CD4-positive, alpha-beta T cell (primary cell): ENCODE data around the gene LGI4. TPM values are rescaled to one million over a fixed set of nuclear protein-coding genes. Genes with fewer than 3 reads are reported as not detected.

Experiments
- ATAC-seq: fragments of 200-7000 bp; cut with Tn5 transposase; one replicate; pipeline ENCODE4 v1.10.0; 2022; ENCODE audit warnings: mild to moderate bottlenecking; ENCODE audit not compliant: poor library complexity
- CTCF ChIA-PET: fragments of 350-600 bp; sonication (Branson Sonifier 250); formaldehyde crosslinking; loops from one replicate; lab custom pipeline; 2021; ENCODE audit warnings: antibody characterized with exemption, inconsistent platforms; lab: Charles Lee
- POLR2A ChIA-PET: fragments of 350-600 bp; sonication (Branson Sonifier 250); formaldehyde crosslinking; loops from one replicate; lab custom pipeline; 2021; ENCODE audit warnings: antibody characterized with exemption, inconsistent platforms; lab: Charles Lee
- DNase-seq, 14 experiments: peaks; one replicate each; pipeline ENCODE4 v3.0.0-alpha.2; 2013 to 2020; ENCODE audit warnings: mixed read lengths in 2 of 14
- H3K27ac ChIP-seq, 2 donors: one replicate each; pipeline versions ENCODE4 v1.5.1 to v1.7.0; 2013; ENCODE audit warnings: low read length in 2 of 2, low read depth in 1 of 2, mild to moderate bottlenecking in 1 of 2
- H3K27me3 ChIP-seq, 2 experiments: 1 replicate in 1 of 2; 2 replicates in 1 of 2; pipeline versions ENCODE4 v1.6.1 to v1.7.0; 2013; ENCODE audit warnings: low read length in 2 of 2, control low read depth in 1 of 2, mild to moderate bottlenecking in 1 of 2, moderate library complexity in 1 of 2; ENCODE audit not compliant: insufficient read depth in 2 of 2, control insufficient read depth in 1 of 2
- H3K36me3 ChIP-seq: one replicate; pipeline ENCODE4 v1.6.1; 2013; ENCODE audit warnings: low read length, control low read depth; ENCODE audit not compliant: insufficient read depth
- H3K4me1 ChIP-seq: one replicate; pipeline ENCODE4 v1.6.1; 2013; ENCODE audit warnings: low read length, control low read depth; ENCODE audit not compliant: insufficient read depth
- H3K4me3 ChIP-seq: one replicate; pipeline ENCODE4 v1.5.1; 2013; ENCODE audit warnings: mild to moderate bottlenecking, low read length, moderate library complexity
- H3K9me3 ChIP-seq, 2 experiments: 1 replicate in 1 of 2; 2 replicates in 1 of 2; pipeline versions ENCODE4 v1.6.1 to v1.7.0; 2013; ENCODE audit warnings: low read length in 2 of 2, mild to moderate bottlenecking in 2 of 2, control low read depth in 1 of 2, moderate library complexity in 1 of 2; ENCODE audit not compliant: control insufficient read depth in 1 of 2, insufficient read depth in 1 of 2
- H3K27ac Mint-ChIP-seq: one replicate; pipeline ENCODE4 v1.8.0; 2020; ENCODE audit warnings: mixed read lengths
- H3K27me3 Mint-ChIP-seq: one replicate; pipeline ENCODE4 v1.8.0; 2021; ENCODE audit warnings: mixed read lengths
- H3K36me3 Mint-ChIP-seq: one replicate; pipeline ENCODE4 v1.8.0; 2021; ENCODE audit warnings: low read depth, mixed read lengths
- H3K4me1 Mint-ChIP-seq: one replicate; pipeline ENCODE4 v1.8.0; 2021; ENCODE audit warnings: low read depth, mixed read lengths
- H3K4me3 Mint-ChIP-seq: one replicate; pipeline ENCODE4 v1.8.0; 2020; ENCODE audit warnings: mild to moderate bottlenecking, mixed read lengths
- H3K9me3 Mint-ChIP-seq: one replicate; pipeline ENCODE4 v1.8.0; 2020; ENCODE audit warnings: mixed read lengths
- intact Hi-C, 2 experiments: fragments of 100-400 bp; cut with DNase I in 1 of 2; cut with micrococcal nuclease in 1 of 2; formaldehyde crosslinking; loops; one replicate each; pipeline versions ENCODE4 v1.15.1 to v1.9.0; 2023 to 2025; cut with DNase I, micrococcal nuclease
- total RNA-seq, 174 experiments: library from RNA in 2 of 174; stranded (reverse) in 2 of 174; gene quantifications; one replicate each; pipeline ENCODE4 v1.2.3 and lab custom pipeline; 2021 to 2026
- TF ChIP-seq, protein P1 (sequence below): fragments of 200-600 bp; IDR thresholded peaks from one replicate; pipeline ENCODE4 v1.8.0; 2022; ENCODE audit warnings: antibody characterized with exemption, mild to moderate bottlenecking

Gene LGI4
- total RNA-seq, 2 experiments from 2014 or later = 0.69 to 0.70 TPM

- Mint-ChIP-seq H3K36me3 (no peaks in the 10 kb centered on the region), H3K9me3 (no peaks in the 10 kb centered on the region), H3K27ac (no peak overlapping the region), H3K4me1 (peaks cover 13% of the 10 kb centered on the region), H3K27me3 (no peaks in the 10 kb centered on the region), H3K4me3 (peak overlapping the region; percentile 75)
- Histone ChIP-seq H3K27ac (no peak overlapping the region), H3K36me3 (no peaks in the 10 kb centered on the region), H3K4me1 (peaks cover 20% of the 10 kb centered on the region), H3K4me3 (no peak overlapping the region), H3K27me3 (no peaks in the 10 kb centered on the region), H3K9me3 (peaks cover 0 to 1% of the 10 kb centered on the region in 2 experiments)
- intact Hi-C loops = no loop called here
- ChIA-PET POLR2A (interaction anchor here (2.1 kb wide), 1 partner anchor 18 kb away, joined by 15 read pairs; no protein-coding TSS in a partner anchor), CTCF (no interaction called here)
- DNase-seq (no peak), ATAC-seq (no peak)
- TF ChIP-seq, protein P1, sequence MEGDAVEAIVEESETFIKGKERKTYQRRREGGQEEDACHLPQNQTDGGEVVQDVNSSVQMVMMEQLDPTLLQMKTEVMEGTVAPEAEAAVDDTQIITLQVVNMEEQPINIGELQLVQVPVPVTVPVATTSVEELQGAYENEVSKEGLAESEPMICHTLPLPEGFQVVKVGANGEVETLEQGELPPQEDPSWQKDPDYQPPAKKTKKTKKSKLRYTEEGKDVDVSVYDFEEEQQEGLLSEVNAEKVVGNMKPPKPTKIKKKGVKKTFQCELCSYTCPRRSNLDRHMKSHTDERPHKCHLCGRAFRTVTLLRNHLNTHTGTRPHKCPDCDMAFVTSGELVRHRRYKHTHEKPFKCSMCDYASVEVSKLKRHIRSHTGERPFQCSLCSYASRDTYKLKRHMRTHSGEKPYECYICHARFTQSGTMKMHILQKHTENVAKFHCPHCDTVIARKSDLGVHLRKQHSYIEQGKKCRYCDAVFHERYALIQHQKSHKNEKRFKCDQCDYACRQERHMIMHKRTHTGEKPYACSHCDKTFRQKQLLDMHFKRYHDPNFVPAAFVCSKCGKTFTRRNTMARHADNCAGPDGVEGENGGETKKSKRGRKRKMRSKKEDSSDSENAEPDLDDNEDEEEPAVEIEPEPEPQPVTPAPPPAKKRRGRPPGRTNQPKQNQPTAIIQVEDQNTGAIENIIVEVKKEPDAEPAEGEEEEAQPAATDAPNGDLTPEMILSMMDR = no peak
These were observed 11.3 kb downstream of the LGI4 start for GRCh38 chr19:35123573-35123972.

DNA sequence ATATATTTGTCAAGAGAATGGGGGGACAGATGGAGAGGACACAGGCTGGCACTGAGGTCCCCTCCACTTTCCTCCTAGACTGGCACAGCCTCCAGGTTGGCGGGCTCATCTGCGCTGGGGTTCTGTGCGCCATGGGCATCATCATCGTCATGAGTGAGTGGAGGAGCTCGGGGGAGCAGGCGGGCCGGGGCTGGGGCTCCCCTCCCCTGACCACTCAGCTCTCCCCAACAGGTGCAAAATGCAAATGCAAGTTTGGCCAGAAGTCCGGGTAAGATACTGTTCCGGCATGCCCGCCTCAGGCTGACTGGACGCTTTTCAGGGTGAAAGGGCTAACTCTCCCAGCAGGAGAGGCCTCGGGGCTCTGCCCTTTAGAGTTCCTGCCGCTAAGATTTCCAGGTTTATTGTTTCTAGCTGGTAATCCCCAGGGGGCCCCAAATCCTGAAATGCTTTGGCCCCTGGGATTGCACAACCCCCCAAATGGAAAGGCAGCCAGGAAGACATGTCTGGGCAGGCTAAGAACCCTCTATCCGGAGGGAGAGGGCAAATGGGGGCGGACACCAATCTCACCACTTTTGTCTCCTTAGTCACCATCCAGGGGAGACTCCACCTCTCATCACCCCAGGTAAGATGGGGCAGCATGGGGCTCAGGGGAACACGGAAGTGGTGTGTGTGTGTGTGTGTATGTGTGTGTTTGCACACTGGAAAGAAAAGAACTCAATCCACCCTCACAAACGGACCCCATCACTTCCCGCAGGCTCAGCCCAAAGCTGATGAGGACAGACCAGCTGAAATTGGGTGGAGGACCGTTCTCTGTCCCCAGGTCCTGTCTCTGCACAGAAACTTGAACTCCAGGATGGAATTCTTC lies 11.9 kb downstream of the LGI4 start:
- ATAC-seq (no peak), DNase-seq (no peak)
- Mint-ChIP-seq H3K4me1 (peaks cover 13% of the 10 kb centered on the region), H3K4me3 (no peak overlapping the region), H3K9me3 (no peaks in the 10 kb centered on the region), H3K36me3 (no peaks in the 10 kb centered on the region), H3K27me3 (no peaks in the 10 kb centered on the region), H3K27ac (no peak overlapping the region)
- H3K27ac ChIP-seq = no peak overlapping the region
- H3K27me3 ChIP-seq = no peaks in the 10 kb centered on the region
- peaks cover 20% of the 10 kb centered on the region for H3K4me1 ChIP-seq
- peaks cover 0 to 5% of the 10 kb centered on the region in 2 experiments for H3K9me3 ChIP-seq
- no peaks in the 10 kb centered on the region for H3K36me3 ChIP-seq
- intact Hi-C loops = no loop called here
- no peak overlapping the region for H3K4me3 ChIP-seq
- ChIA-PET POLR2A (interaction anchor here (2.1 kb wide), 1 partner anchor 19 kb away, joined by 15 read pairs; no protein-coding TSS in a partner anchor), CTCF (no interaction called here)
- TF ChIP-seq, protein P1 = no peak

- Histone ChIP-seq H3K4me1 (peaks cover 20% of the 10 kb centered on the region), H3K27me3 (no peaks in the 10 kb centered on the region), H3K4me3 (no peak overlapping the region), H3K9me3 (peaks cover 0 to 5% of the 10 kb centered on the region in 2 experiments), H3K36me3 (no peaks in the 10 kb centered on the region), H3K27ac (no peak overlapping the region)
- ChIA-PET POLR2A (no interaction called here), CTCF (no interaction called here)
- intact Hi-C loops = no loop called here
- no peaks in the 10 kb centered on the region for H3K9me3 Mint-ChIP-seq
- no peak overlapping the region for H3K27ac Mint-ChIP-seq
- no peak for ATAC-seq
- no peak overlapping the region for H3K4me3 Mint-ChIP-seq
- TF ChIP-seq, protein P1 = no peak
- no peaks in the 10 kb centered on the region for H3K36me3 Mint-ChIP-seq
- H3K27me3 Mint-ChIP-seq = no peaks in the 10 kb centered on the region
- peaks cover 13% of the 10 kb centered on the region for H3K4me1 Mint-ChIP-seq
- no peak for DNase-seq
These were observed 14.0 kb downstream of the LGI4 start for GRCh38 chr19:35120898-35121297.
